Endothelial cell (in vitro differentiated cells): Measurements from ENCODE around the gene NEB. TPM values are rescaled to one million over a fixed set of nuclear protein-coding genes. Genes with fewer than 3 reads are reported as not detected.

Experiments
- DNase-seq: peaks from one replicate; pipeline ENCODE4 v3.0.0; 2021; ENCODE audit warnings: low spot score
- H3K27ac Mint-ChIP-seq: one replicate; pipeline ENCODE4 v1.8.0; 2021; ENCODE audit warnings: mixed read lengths, inconsistent platforms; ENCODE audit not compliant: unreplicated experiment
- H3K27me3 Mint-ChIP-seq: one replicate; pipeline ENCODE4 v1.8.0; 2021; ENCODE audit warnings: mild to moderate bottlenecking, moderate library complexity, mixed read lengths, inconsistent platforms; ENCODE audit not compliant: unreplicated experiment
- H3K36me3 Mint-ChIP-seq: one replicate; pipeline ENCODE4 v1.8.0; 2021; ENCODE audit warnings: mild to moderate bottlenecking, low read depth, mixed read lengths, inconsistent platforms; ENCODE audit not compliant: unreplicated experiment
- H3K4me1 Mint-ChIP-seq: one replicate; pipeline ENCODE4 v1.8.0; 2021; ENCODE audit warnings: mild to moderate bottlenecking, mixed read lengths, inconsistent platforms; ENCODE audit not compliant: unreplicated experiment
- H3K4me3 Mint-ChIP-seq: one replicate; pipeline ENCODE4 v1.8.0; 2021; ENCODE audit warnings: mild to moderate bottlenecking, mixed read lengths, inconsistent platforms; ENCODE audit not compliant: unreplicated experiment
- H3K9me3 Mint-ChIP-seq: one replicate; pipeline ENCODE4 v1.8.0; 2021; ENCODE audit warnings: mixed read lengths, inconsistent platforms; ENCODE audit not compliant: unreplicated experiment
- total RNA-seq: library from RNA; stranded (reverse); fragmentation: NEBNext Ultra II Directional; extraction: Animal tissue kit (Norgen Biotek cat#: 25700); gene quantifications from one replicate; pipeline ENCODE4 v1.2.1, GENCODE V29; 2021; ENCODE audit not compliant: unreplicated experiment
- TF ChIP-seq, protein P1 (sequence below): fragments of 200-600 bp; sonication (generic); IDR thresholded peaks from one replicate; pipeline ENCODE4 v1.5.0; 2021; ENCODE audit warnings: antibody characterized with exemption; ENCODE audit not compliant: unreplicated experiment

Gene NEB
- total RNA-seq, 1 donor from 2014 or later: 0.64 TPM

DNA sequence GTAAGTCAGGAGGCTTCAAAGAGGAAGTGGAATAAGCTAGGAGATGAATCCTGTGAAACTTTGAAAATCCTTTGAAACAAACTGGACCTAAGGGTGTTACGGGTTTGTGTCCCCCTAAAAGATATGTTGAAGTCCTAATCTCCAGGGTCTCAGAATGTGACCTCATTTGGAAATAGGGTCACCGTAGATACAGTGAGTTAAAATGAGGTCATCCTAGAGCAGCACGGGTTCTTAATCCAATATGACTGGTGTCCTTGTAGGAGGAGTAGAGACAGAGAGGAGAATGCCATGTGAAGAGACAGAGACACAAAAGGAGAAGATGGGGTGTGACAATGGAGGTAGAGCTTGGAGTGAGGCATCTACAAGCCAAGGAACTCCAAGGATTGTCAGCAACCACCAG is 26.9 kb upstream of the NEB start:
- H3K27me3 Mint-ChIP-seq: peaks cover 5% of the 10 kb centered on the region
- peaks cover 11% of the 10 kb centered on the region for H3K4me1 Mint-ChIP-seq
- DNase-seq: no peak
- no peaks in the 10 kb centered on the region for H3K36me3 Mint-ChIP-seq
- no peak overlapping the region for H3K4me3 Mint-ChIP-seq
- H3K27ac Mint-ChIP-seq: peak overlapping the region; percentile 28
- H3K9me3 Mint-ChIP-seq: no peaks in the 10 kb centered on the region
- TF ChIP-seq, protein P1, sequence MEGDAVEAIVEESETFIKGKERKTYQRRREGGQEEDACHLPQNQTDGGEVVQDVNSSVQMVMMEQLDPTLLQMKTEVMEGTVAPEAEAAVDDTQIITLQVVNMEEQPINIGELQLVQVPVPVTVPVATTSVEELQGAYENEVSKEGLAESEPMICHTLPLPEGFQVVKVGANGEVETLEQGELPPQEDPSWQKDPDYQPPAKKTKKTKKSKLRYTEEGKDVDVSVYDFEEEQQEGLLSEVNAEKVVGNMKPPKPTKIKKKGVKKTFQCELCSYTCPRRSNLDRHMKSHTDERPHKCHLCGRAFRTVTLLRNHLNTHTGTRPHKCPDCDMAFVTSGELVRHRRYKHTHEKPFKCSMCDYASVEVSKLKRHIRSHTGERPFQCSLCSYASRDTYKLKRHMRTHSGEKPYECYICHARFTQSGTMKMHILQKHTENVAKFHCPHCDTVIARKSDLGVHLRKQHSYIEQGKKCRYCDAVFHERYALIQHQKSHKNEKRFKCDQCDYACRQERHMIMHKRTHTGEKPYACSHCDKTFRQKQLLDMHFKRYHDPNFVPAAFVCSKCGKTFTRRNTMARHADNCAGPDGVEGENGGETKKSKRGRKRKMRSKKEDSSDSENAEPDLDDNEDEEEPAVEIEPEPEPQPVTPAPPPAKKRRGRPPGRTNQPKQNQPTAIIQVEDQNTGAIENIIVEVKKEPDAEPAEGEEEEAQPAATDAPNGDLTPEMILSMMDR: no peak

DNA sequence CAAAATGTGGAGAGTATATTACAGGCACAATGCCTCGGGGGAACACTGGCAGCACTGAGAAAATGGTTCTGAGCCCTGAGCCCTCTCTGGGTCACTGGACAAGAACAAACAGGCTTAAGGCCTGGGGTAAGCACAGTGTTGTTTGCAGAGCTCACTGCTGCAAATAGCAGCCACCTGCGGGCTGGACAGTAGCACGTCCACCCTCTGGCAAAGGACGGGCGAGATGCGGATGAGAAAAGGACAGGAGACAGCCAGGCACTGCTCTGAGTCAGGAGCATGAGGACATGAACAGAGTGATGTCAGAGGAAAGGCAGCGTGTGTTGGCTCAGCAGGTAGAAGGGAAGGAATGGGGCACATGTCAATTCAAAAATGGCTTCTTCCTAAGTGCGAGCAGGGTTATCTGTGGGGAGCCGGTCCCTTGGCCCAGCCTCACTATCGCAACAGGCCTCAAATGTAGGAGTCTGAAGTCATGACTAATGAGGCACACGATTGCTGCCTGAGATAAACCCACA is 25.9 kb upstream of the NEB start:
- DNase-seq: no peak
- H3K4me3 Mint-ChIP-seq: no peak overlapping the region
- no peaks in the 10 kb centered on the region for H3K36me3 Mint-ChIP-seq
- H3K27me3 Mint-ChIP-seq: peaks cover 3% of the 10 kb centered on the region
- TF ChIP-seq, protein P1: no peak
- H3K27ac Mint-ChIP-seq: no peak overlapping the region
- no peaks in the 10 kb centered on the region for H3K9me3 Mint-ChIP-seq
- peaks cover 1% of the 10 kb centered on the region for H3K4me1 Mint-ChIP-seq

DNA sequence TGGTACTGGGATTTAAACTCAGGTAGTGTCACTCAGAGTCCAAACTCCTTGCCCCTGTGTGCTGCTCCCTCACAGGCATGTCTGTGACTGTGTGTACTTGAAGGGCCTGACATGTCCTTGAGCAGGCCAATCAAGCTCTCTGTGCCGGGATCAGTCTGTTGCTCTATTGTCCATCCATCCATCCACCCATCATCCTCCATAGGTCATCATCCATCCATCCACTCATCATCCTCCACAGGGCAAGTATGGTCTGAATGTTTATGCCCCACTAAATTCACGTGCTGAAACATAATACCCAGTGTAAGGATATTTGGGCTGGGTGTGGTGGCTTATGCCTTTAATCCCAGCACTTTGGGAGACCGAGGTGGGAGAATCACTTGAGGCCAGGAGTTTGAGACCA is 24.5 kb upstream of the NEB start:
- Mint-ChIP-seq H3K27me3 (no peaks in the 10 kb centered on the region), H3K27ac (no peak overlapping the region), H3K4me1 (no peaks in the 10 kb centered on the region), H3K4me3 (no peak overlapping the region), H3K36me3 (no peaks in the 10 kb centered on the region), H3K9me3 (no peaks in the 10 kb centered on the region)
- DNase-seq: no peak
- TF ChIP-seq, protein P1: no peak

DNA sequence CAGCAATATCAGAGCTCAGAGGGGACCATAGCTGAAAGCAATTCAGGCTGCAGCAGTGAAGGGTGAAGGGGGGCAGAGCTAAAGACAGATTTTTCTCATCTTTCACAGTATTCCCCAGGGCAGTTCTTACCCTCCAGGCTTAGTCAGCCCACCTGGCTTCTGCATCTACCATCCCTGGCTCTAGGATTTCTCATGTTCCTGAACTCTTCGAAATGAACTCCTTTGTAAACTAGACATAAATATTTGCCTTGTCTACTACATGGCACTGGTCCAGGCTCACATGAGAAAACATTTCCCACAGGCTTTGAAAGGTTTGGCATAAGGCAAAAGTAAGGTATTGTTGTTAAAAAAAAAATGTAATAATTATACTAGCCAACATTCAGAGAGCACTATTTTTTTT is 23.6 kb upstream of the NEB start:
- no peaks in the 10 kb centered on the region for H3K27me3 Mint-ChIP-seq
- TF ChIP-seq, protein P1: no peak
- no peaks in the 10 kb centered on the region for H3K36me3 Mint-ChIP-seq
- H3K4me1 Mint-ChIP-seq: no peaks in the 10 kb centered on the region
- DNase-seq: no peak
- no peak overlapping the region for H3K4me3 Mint-ChIP-seq
- H3K27ac Mint-ChIP-seq: no peak overlapping the region
- no peaks in the 10 kb centered on the region for H3K9me3 Mint-ChIP-seq

DNA sequence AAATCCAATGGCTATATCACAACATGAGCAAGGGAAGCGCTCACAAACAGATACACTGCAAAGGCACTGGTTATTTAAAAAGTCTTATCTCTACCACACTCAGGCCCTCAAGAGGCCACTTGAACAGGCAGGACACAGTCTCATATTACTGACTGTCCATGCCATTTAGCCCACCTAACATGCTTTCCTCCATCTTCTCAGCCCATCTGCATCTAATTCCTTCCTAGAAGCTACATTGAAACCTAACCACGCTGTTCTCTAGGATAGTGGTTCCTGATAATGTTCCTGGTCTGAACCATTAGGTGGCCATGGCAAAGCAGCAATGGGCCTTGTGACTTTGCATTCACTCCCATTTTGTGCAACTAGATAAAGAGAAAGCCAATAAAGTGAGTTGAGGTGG is 22.5 kb upstream of the NEB start:
- Mint-ChIP-seq H3K9me3 (no peaks in the 10 kb centered on the region), H3K27me3 (no peaks in the 10 kb centered on the region), H3K27ac (no peak overlapping the region), H3K36me3 (no peaks in the 10 kb centered on the region), H3K4me1 (no peaks in the 10 kb centered on the region), H3K4me3 (no peak overlapping the region)
- no peak for DNase-seq
- TF ChIP-seq, protein P1: no peak
